ENCODE results near the gene CCDC190.
"Not testable (repeated sequence)": the region's sequence is repeated elsewhere in the genome, so short reads cannot be mapped to it uniquely, and the experiment has no call there.

Gene CCDC190

DNA sequence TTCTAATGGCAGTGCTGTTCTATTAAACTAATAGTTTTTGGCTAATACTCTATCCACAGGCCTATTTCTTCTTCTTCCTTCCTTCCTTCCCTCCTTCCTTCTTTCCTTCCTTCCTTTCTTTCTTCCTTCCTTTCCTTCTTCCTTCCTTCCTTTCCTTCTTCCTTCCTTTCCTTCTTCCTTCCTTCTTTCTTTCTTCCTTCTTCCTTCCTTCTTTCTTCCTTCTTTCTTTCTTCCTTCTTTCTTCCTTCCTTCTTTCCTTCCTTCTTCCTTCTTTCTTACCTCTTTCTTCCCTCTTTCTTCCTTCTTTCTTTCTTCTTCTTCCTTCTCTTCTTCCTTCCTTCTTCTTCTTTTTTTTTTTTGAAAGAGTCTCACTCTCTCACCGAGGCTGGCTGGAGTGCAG, 31.7 kb downstream of the CCDC190 start:
- TF ChIP-seq, protein P1, sequence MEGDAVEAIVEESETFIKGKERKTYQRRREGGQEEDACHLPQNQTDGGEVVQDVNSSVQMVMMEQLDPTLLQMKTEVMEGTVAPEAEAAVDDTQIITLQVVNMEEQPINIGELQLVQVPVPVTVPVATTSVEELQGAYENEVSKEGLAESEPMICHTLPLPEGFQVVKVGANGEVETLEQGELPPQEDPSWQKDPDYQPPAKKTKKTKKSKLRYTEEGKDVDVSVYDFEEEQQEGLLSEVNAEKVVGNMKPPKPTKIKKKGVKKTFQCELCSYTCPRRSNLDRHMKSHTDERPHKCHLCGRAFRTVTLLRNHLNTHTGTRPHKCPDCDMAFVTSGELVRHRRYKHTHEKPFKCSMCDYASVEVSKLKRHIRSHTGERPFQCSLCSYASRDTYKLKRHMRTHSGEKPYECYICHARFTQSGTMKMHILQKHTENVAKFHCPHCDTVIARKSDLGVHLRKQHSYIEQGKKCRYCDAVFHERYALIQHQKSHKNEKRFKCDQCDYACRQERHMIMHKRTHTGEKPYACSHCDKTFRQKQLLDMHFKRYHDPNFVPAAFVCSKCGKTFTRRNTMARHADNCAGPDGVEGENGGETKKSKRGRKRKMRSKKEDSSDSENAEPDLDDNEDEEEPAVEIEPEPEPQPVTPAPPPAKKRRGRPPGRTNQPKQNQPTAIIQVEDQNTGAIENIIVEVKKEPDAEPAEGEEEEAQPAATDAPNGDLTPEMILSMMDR (IDR thresholded peaks at IDR 0.05; ENCODE audit: low read depth, low read length) = no peak
- no peak overlapping the region for H3K4me3 ChIP-seq (ENCODE audit: low read depth, low read length)
- in situ Hi-C loops (cut with HindIII; ENCODE audit: low sequenced_read_pairs) = no loop called here
- DNase-seq (ENCODE audit: low read depth, low spot score) = no peak

DNA sequence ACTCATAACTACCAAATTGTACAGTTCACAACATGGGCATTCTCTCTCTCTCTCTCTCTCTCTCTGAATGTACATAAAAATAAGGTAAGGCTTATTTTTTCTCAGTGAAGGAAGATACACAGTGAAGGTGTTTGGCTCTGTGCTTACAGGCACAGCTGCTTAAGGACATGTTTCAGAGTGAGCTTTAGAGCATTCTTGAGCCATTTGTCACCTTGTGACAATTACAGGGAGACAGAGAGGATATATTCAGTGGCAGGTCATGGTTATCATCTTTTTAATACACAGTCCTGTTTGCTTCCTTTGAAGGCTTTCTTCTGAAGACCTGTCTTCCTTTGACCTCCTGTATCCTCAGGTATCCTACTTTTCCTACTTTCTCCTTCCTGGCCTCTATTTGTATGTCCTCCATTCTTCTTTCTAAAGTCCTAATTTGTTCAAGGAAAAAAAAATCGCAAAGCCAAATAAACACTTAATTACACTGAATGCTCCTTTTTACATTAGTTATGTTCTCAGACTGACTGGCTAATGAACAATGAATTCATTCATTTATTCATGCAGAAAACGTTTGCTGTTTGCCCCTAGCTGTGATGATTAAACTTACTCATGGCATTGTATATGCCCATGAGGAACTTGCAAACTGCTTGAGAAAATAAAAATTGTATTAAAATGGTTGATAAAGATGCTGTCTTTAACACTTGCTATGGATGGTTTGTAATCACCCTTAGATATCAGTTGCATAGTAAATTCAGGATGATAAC, 37.0 kb downstream of the CCDC190 start:
- H3K4me3 ChIP-seq (ENCODE audit: low read depth, low read length) = no peak overlapping the region
- TF ChIP-seq, protein P1 (IDR thresholded peaks at IDR 0.05; ENCODE audit: low read depth, low read length) = no peak
- no peak for DNase-seq (ENCODE audit: low read depth, low spot score)
- in situ Hi-C loops (cut with HindIII; ENCODE audit: low sequenced_read_pairs) = no loop called here

DNA sequence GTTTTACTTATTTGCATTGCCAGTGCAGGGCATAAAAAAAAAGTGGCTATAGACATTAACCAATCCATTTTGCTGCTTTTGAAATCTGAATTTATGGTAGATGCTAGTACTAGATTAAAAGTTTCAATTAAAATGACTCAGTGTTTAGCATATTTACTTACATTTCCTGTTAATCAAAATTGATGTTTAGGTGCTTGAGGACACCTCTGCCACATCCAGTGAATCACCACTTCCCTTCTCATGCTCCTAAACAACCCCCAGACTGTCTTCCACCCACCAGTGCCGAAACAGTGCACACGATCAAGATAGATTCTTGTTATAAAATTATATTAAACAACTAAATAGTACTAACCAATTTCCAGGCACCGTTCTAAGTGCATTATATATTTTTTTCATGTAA, 37.7 kb downstream of the CCDC190 start:
- in situ Hi-C loops (cut with HindIII; ENCODE audit: low sequenced_read_pairs) = no loop called here
- no peak for DNase-seq (ENCODE audit: low read depth, low spot score)
- H3K4me3 ChIP-seq (ENCODE audit: low read depth, low read length) = no peak overlapping the region
- TF ChIP-seq, protein P1 (IDR thresholded peaks at IDR 0.05; ENCODE audit: low read depth, low read length) = no peak

DNA sequence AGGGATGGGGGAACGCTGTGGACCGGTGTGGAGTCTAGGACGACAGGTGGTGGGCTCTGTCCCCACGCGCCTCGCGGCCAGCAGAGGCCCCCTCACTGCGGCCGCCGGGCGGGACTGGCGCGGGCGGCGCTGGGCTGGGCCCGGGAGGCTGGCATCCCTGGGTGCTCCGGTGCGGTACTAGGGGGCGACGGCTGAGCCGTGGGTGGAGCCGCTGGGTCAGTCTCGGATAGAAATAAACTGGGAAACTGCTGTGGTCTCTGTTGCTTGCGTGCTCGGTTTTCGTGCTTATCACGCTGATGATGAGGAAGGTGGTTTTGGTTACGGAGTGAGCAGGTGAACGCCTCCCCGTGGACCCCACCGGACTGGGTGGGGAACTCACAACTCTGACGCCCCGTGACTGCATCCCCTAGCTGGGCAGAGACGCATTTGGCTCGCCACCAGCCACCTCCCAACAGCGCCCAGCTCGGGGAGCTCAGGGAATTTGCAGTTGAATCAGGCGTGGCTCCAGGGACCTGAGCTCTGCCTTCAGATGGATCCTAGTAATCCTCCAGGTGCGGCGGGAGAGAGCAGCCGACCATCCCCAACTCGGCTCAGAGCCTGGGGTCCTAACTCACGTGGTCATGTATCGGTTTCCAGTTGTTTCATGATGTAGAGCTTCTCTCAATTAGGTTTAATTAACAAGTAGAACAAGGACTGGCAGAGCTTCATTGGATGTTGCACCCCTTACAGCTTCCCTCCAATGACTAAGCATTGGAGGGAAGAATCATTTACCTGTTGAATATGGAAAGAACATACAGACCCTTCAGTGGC, 38.4 kb downstream of the CCDC190 start:
- TF ChIP-seq, protein P1 (IDR thresholded peaks at IDR 0.05; ENCODE audit: low read depth, low read length) = peak; percentile 21
- DNase-seq (ENCODE audit: low read depth, low spot score) = no peak
- in situ Hi-C loops (cut with HindIII; ENCODE audit: low sequenced_read_pairs) = no loop called here
- peak overlapping the region; percentile 57 for H3K4me3 ChIP-seq (ENCODE audit: low read depth, low read length)

DNA sequence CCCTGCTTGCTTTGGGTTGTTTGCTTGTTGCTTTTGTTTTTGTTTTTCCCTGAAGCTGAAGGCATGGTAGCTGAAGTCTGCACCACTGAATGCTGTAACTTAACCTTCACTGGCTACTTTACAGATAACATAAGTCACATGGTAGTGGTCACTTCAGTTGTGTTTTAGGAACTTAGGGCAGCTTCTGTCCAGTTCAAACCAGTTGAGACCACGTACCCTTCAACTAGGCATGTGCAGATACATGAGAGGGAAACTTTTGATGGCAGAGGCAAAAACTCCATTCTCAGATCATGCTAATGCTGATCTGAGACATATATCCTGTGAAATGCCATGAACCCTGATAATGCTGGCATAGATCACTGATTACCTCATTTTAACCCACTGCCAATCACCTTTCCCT, 42.3 kb downstream of the CCDC190 start:
- in situ Hi-C loops (cut with HindIII; ENCODE audit: low sequenced_read_pairs); H3K4me3 ChIP-seq (ENCODE audit: low read depth, low read length); DNase-seq (ENCODE audit: low read depth, low spot score): not testable (repeated sequence)

DNA sequence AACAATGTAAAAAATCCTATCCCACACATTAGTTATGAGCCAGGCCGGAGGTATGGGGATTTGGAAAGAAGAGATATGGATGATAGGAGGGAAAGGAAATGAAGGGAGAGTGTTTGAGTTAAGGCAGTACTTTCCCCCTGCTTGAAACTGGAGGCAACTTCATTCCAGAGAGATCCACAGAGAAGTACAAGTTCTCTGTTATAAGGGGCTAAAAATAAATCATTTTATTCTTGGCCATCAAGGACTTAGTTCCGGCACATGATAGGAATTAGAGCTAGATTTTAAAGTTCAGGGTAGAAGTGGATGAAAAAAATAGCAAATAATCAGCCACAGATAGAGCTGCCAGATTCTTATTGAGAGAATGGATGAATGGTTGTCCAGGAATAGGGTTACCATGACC, 42.8 kb downstream of the CCDC190 start:
- in situ Hi-C loops (cut with HindIII; ENCODE audit: low sequenced_read_pairs); DNase-seq (ENCODE audit: low read depth, low spot score); H3K4me3 ChIP-seq (ENCODE audit: low read depth, low read length): not testable (repeated sequence)

DNA sequence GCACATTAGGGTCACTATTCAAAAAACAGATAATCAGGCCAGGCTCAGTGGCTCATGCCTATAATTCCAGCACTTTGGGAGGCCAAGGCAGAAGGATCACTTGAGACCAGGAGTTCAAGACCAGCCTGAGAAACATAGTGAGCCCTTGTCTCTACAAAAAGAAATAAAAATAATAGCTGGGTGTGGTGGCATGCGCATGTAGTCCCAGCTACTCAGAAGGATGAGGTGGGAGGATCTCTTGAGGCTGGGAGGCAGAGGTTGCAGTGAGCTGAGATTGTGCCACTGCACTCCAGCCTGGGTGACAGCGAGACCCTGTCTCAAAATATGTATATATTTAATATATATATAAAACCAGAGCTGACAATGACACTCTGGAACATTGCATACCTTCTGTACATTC, 48.6 kb downstream of the CCDC190 start:
- H3K4me3 ChIP-seq (ENCODE audit: low read depth, low read length); DNase-seq (ENCODE audit: low read depth, low spot score); in situ Hi-C loops (cut with HindIII; ENCODE audit: low sequenced_read_pairs): not testable (repeated sequence)

DNA sequence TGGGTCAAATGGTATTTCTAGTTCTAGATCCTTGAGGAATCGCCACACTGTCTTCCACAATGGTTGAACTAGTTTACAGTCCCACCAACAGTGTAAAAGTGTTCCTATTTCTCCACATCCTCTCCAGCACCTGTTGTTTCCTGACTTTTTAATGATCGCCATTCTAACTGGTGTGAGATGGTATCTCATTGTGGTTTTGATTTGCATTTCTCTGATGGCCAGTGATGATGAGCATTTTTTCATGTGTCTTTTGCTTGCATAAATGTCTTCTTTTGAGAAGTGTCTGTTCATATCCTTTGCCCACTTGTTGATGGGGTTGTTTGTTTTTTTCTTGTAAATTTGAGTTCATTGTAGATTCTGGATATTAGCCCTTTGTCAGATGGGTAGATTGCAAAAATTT, 53.5 kb downstream of the CCDC190 start:
- DNase-seq (ENCODE audit: low read depth, low spot score); H3K4me3 ChIP-seq (ENCODE audit: low read depth, low read length); in situ Hi-C loops (cut with HindIII; ENCODE audit: low sequenced_read_pairs): not testable (repeated sequence)
